ENCODE measurements around the gene BAIAP2.
"Not testable (repeated sequence)": the region's sequence is repeated elsewhere in the genome, so short reads cannot be mapped to it uniquely, and the experiment has no call there.

DNA sequence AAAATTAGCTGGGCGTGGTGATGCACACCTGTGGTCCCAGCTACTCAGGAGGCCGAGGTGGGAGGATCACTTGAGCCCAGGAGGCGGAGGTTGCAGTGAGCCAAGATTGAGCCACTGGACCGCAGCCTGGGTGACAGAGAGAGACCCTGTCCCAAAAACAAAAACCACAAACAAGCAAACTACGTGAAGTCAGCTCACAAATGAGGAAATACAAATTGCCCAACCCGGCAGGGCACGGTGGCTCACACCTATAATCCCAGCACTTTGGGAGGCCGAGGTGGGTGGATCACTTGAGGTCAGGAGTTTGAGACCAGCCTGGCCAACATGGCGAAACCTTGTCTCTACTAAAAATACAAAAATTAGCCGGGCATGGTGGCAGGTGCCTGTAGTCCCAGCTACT lies 111.3 kb downstream of the BAIAP2 start:
- not testable (repeated sequence) for TF ChIP-seq ZKSCAN5 (CRISPR knock-in tag; IDR thresholded peaks at IDR 0.05); MAX (IDR thresholded peaks at IDR 0.05)
- TF ChIP-seq, protein P1, sequence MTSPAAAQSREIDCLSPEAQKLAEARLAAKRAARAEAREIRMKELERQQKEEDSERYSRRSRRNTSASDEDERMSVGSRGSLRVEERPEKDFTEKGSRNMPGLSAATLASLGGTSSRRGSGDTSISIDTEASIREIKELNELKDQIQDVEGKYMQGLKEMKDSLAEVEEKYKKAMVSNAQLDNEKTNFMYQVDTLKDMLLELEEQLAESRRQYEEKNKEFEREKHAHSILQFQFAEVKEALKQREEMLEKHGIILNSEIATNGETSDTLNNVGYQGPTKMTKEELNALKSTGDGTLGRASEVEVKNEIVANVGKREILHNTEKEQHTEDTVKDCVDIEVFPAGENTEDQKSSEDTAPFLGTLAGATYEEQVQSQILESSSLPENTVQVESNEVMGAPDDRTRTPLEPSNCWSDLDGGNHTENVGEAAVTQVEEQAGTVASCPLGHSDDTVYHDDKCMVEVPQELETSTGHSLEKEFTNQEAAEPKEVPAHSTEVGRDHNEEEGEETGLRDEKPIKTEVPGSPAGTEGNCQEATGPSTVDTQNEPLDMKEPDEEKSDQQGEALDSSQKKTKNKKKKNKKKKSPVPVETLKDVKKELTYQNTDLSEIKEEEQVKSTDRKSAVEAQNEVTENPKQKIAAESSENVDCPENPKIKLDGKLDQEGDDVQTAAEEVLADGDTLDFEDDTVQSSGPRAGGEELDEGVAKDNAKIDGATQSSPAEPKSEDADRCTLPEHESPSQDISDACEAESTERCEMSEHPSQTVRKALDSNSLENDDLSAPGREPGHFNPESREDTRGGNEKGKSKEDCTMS (CRISPR knock-in tag; conservative IDR thresholded peaks at IDR 0.05), result not testable (repeated sequence)
